ENCODE measurements around the gene PTGIS.
A peak's percentile ranks its signal among the peaks of the same experiment; 100 is the strongest.

DNA sequence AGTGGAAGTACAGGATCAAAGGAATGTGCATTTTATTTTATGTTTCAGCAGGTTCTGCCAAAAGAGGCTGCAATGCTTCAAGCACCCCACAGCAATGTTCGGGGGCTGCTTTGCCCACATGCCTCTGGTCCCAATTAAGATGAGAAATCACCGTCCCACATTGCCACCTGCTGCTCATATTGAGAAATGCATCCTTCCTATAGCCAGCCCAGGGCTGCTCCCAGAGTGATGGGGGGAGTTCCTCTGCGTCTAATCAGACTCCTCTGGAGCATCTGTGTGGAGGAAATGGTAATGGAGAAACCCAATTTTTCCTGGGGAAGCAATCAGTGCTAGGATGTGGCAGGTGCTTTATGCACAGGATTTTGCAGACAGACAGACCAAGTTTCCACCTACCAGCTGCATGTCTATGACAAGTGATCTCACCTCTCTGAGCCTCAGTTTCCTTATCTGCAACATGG lies 33.7 kb downstream of the PTGIS start:
- TF ChIP-seq, protein P1, sequence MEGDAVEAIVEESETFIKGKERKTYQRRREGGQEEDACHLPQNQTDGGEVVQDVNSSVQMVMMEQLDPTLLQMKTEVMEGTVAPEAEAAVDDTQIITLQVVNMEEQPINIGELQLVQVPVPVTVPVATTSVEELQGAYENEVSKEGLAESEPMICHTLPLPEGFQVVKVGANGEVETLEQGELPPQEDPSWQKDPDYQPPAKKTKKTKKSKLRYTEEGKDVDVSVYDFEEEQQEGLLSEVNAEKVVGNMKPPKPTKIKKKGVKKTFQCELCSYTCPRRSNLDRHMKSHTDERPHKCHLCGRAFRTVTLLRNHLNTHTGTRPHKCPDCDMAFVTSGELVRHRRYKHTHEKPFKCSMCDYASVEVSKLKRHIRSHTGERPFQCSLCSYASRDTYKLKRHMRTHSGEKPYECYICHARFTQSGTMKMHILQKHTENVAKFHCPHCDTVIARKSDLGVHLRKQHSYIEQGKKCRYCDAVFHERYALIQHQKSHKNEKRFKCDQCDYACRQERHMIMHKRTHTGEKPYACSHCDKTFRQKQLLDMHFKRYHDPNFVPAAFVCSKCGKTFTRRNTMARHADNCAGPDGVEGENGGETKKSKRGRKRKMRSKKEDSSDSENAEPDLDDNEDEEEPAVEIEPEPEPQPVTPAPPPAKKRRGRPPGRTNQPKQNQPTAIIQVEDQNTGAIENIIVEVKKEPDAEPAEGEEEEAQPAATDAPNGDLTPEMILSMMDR (IDR thresholded peaks at IDR 0.05; ENCODE audit: insufficient read depth, low read length), result peak; percentile 66
- TF ChIP-seq GABPA (IDR thresholded peaks at IDR 0.05; ENCODE audit: low read depth), result no peak
